SU-DHL-6 (cell line): ENCODE results near the gene ADARB2.

Experiments
- EZH2phosphoT487 ChIP-seq: fragments of 200-600 bp; sonication (generic), shearing (Covaris generic); conservative IDR thresholded peaks from 2 replicates; pipeline ENCODE4 v1.6.1; 2018; ENCODE audit warnings: mild to moderate bottlenecking, antibody characterized with exemption, low read length, moderate library complexity, mixed read lengths
- TF ChIP-seq, protein P1 (sequence below): fragments of 200-600 bp; sonication (generic); IDR thresholded peaks from one replicate; pipeline ENCODE4 v1.5.1; 2017; ENCODE audit warnings: antibody characterized with exemption, mild to moderate bottlenecking, low read length, moderate library complexity; ENCODE audit not compliant: insufficient read depth, poor library complexity, severe bottlenecking

- TF ChIP-seq, protein P1, sequence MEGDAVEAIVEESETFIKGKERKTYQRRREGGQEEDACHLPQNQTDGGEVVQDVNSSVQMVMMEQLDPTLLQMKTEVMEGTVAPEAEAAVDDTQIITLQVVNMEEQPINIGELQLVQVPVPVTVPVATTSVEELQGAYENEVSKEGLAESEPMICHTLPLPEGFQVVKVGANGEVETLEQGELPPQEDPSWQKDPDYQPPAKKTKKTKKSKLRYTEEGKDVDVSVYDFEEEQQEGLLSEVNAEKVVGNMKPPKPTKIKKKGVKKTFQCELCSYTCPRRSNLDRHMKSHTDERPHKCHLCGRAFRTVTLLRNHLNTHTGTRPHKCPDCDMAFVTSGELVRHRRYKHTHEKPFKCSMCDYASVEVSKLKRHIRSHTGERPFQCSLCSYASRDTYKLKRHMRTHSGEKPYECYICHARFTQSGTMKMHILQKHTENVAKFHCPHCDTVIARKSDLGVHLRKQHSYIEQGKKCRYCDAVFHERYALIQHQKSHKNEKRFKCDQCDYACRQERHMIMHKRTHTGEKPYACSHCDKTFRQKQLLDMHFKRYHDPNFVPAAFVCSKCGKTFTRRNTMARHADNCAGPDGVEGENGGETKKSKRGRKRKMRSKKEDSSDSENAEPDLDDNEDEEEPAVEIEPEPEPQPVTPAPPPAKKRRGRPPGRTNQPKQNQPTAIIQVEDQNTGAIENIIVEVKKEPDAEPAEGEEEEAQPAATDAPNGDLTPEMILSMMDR, result no peak
- no peak for TF ChIP-seq EZH2phosphoT487
These were observed 365.1 kb downstream of the ADARB2 start for GRCh38 chr10:1372212-1372611.
